ENCODE results near the gene LRRC73.
"Not testable (repeated sequence)": the region's sequence is repeated elsewhere in the genome, so short reads cannot be mapped to it uniquely, and the experiment has no call there.

LRRC73 gene

DNA sequence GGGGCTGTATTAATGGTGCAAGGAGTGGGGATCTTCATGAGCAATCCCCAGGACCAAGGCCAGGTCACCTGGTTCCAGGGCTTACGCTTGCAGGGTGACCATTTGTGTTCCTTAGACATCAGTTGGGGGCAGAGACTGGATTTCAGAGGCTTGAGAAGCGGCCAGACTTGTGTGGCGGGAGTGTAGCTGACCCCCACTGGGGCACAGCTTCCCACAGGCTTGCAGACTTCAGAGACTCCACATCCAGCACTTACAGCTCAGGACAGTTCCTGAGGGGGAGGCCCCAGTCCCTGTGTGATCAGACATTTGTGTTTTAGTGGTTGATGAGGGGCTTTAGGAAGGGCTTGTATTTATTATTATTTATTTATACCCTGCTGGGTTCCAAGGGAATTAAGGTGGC lies 17.5 kb downstream of the LRRC73 start:
- peak; percentile 48 for DNase-seq (ENCODE audit: low spot score)

DNA sequence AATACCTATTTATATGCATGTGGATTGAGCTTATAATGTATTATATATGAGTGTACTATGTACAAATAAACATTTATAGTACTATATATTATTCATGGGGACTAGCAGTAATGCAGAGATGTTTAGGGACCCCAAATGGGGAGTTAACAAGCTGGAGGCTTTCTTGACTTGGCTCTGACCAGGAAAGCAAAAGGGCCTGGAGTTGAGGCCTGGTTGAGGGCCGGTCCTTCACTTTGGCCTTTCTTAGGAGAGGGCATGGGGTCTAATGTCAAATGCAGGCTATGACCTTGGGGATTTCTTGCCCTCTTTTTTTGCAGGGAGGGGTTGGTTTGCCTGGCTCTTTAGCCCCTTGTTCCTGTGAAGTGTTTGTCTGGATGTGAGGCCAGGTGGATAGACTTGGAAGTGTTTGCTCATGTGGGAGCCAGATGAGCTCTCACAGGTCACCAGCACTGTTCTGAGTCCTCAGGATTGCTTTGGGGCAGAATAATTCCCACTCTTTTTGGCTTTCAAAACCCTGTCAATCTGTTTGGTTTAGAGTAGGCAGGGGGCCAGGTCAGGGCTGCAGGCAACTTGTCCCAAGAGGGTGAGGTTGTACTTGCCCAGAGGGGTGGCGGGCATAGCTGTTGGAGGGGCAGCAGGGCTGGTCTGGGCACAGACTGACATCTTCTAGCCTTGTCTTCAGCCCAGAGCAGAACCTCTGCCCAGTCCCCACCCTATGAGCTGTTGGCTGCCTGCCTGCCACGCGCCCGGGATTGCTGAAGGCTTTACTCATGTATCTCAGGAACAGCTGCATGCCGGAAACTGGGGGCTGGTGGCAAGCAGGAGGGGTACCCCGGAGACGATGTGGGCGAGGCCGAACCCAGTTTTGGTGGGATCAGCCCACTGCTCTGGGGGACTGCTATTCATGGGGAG lies 18.1 kb downstream of the LRRC73 start:
- DNase-seq (ENCODE audit: low spot score), result no peak

DNA sequence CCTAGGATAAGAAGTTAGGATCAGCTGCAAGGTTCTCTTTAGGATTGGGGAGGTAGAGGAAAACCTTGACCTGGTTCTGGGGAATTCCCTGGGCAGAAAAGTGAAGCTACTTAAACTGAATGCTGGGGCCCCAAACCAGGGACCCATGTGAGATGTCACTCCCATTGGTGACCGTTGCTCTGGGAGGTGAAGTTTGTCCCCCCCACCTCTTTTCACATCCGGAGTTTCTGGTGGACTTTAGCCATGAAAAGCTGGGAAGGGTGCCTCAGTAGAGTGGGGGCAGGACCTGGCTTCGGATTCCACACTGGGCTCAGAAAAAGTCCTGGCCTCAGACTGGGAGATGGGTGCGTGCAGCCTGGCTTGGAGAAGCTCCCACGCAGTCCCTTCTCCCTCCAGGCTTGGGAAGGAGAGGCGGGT lies 19.6 kb downstream of the LRRC73 start:
- DNase-seq (ENCODE audit: low spot score), result no peak

DNA sequence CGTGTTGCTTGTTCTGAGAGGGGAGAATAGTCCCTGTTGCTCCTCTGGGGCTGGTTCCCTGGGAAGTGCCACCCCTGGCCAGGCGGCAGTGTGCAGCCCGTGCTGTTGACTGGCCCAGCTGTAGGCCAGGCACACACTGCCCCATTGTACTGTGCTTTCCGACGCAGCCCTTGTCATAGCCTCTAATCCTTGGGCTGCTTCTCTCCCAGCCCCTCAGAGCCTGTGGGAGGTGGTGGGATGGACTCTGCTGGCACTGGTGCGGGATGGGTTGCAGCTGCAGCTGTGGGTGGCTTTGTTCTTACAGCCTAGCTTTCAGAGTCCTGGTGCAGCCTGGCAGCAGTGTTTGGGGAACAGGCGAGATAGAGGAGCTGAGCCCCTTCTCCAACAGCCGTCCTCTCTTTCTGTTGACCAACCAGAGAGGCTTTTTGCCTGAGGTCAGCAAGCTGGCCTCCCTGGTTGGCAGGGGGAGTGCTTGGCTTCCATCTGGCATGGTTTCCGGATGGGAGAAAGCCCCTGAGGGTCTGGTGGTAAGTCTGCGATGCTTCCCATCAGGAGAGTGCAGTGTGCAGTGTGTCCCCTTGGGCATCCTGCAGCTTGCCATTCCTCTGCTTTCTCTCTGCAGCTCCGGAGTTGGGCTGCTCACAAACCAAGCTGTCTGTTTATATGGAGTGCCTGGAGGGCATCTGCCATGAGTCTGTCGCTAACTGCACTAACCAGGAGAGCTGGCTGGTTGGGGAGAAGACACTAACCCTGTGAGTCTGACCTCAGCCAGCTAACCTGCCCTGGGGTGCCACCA lies 20.7 kb downstream of the LRRC73 start:
- no peak for DNase-seq (ENCODE audit: low spot score)

DNA sequence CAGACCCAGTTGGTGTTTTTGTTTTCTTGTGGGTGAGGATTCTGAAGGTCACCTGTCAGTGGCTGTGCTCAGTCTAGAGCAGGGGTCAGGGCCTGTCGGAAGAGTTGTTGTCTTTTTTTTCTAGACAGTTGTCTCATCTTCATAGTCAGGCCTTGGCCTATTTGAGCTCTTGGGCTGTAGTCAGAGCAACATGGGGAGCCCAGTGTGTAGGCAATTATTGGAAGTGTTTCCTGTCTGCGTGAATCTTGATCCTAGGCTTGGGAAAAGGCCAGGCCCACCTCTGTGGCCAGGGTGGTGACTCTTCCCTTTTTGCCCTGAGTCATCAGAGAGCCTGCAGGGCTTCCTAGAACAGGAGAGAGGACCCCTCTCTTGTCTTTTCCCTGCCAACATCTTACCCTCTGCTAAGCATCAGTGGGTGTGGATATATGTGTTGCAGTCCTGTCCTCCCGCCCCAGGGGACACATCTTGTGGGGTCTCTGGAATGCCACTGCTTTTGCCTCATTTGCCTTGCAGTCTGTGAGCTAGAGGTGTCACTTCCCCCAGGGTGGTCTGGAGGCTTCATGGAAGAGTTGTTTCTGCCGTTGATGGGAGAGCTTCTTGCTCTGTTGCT lies 21.4 kb downstream of the LRRC73 start:
- no peak for DNase-seq (ENCODE audit: low spot score)

DNA sequence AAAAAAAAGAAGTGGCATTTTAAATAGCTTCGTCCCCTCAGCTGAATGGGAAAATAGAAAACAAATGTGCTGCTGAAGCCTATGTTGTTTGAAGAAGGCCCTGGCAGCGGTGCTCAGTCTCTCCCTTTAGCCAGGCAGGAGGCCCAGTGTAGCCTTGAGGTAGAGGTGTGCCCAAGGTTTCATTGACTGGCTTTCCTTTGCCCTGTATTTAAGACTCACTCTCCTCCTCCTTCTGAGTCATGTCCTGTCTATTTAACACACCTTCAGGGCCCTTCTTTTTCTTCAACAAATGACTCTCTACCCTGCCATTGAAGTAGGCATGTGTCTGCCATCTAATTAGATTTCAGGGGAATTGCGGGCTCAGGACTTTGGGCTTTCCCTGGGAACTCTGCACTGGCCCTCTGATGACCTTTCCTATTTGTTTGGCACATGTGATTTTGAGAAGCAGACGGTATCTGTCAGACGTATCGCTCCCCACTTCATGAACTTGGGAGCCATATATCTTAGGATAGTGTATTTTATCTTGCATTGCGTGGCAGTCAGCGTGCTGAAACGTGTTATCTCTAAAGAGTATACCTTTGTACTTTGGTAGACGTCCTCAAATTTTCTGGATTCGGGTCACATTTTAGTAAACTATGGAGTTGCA lies 28.4 kb downstream of the LRRC73 start:
- DNase-seq (ENCODE audit: low spot score), result no peak

DNA sequence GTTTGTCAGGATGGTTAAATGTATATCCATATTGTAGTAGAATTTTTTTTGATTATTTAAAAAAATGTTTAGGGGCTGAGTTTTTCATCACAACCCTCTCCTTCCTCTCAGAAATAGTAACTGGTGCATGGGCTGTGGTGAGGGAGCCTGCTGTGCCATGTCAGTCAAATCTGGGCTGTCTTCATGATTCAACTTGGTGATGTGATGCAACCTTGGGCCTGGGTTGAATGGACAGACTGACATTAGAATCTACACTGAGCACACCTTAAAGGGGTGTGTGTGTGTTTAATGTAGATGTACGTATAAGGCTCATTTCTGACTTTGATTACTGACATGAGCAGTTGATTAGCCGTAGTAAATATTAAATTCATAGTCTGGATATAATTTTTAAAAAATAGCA lies 29.1 kb downstream of the LRRC73 start:
- no peak for DNase-seq (ENCODE audit: low spot score)

DNA sequence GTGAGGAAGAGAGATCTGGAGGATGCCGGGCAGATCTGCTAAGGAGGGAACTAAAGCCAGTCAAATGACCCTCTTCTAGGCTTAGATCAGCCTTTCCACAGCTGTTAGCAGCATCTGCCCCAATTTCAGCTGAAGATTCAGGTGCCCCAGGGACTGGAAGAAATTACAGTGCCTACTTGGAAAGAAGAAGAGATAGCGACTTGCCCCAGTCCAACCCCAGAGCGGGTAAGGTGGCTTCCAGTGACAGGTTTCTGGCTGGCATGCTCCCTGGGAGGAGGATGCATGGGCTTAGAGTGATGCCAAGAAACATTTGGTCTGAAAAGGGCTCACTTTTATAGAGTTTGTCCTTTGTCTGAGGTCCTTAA lies 32.2 kb downstream of the LRRC73 start:
- DNase-seq (ENCODE audit: low spot score), result no peak

DNA sequence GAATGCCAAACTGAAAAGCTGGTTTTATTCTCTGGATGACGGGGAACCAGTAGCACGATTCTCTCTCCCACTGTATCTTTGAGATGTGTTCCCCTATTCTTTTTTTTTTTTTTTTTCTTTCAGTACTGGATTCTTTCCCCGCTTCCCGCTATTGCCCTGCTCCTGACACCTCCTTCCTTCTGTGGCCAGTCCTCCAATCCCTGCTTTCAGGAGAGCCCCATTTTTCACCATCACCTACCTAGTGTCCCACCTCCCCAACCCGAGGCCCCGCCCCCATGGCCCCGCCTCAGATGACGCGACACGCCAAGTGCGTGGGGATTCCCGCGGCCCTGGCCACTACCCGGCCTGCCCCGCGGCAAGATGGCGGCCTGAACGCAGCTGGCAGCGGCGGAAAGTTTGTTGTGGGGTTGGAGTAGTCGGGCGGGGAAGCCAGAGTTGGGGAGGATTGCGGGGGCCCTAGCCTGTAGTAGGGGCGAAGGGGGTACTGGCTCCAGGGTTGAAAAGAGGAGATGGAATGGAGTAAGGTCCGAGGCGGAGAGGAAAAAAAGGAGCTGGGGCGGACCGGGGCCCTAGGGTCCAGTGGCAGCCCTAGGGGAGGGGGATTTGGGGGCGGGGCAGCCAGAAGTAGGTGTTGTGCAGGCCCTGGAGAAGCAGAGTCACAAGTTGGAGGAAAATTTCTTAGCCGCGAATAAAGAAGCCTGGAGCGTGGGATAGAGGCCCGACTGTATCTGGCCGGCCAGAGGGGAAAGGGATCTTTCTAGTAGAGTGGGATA lies 32.7 kb downstream of the LRRC73 start, which contains the start of gene TJAP1:
Gene TJAP1 (plus strand): TSS at position 336 of the 773 bp plus-strand sequence. CDS start 21,432 bp downstream, outside the sequence.
- peak; percentile 100 for DNase-seq (ENCODE audit: low spot score)

DNA sequence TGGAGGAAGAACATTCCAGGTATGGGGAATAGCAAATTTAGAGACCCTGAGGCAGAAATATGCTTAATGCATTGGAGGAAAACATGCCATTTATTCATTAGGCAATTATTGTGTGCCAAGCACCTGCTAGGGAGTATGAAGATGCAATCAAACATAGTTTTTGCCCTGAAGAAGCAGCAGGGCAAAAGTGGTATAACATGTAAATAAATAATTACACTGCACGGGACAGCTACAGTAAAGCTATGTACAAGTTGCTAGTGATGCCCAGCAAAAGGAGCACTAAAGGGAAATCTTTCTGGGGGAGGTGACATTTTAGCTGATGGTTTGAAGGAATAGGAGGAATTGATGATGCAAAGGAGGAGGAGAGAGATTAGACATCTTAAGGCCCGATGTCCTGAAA lies 33.4 kb downstream of the LRRC73 start:
- no peak for DNase-seq (ENCODE audit: low spot score)

DNA sequence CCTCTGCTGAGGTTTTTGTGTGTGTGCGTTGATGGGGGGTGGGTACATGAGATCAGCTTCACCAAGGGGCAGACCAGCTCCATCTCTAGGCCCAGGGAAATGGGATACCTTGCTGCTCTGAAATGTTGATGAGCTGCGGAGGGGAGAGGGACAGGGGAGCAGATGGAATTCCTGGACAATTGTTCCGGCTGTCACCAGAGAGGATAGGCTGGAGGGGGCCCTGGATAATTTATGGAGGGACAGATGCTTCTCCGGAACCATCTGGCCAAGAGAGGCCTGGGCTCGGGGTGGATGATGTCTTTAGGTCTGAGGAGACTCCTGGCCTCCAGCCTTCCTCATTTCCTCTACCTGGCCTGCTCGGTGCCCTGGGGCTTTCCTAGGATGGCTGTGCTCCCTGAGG lies 34.6 kb downstream of the LRRC73 start:
- DNase-seq (ENCODE audit: low spot score), result no peak

DNA sequence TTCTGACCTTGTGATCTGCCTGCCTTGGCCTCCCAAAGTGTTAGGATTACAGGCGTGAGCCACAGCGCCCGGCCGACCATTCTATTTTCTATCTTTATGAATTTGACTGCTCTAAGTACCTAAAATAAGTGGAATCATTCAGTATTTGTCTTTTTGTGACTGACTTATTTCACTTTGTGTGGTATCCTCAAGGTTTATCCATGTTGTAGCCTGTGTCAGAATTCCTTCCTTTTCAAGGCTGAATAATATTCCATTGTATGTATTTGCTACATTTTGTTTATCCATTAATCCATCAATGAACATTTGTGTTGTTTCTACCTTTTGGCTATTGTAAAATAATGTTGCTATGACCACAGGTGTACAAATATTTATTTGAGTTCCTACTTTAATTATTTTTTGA lies 37.6 kb downstream of the LRRC73 start:
- DNase-seq (ENCODE audit: low spot score), result no peak

DNA sequence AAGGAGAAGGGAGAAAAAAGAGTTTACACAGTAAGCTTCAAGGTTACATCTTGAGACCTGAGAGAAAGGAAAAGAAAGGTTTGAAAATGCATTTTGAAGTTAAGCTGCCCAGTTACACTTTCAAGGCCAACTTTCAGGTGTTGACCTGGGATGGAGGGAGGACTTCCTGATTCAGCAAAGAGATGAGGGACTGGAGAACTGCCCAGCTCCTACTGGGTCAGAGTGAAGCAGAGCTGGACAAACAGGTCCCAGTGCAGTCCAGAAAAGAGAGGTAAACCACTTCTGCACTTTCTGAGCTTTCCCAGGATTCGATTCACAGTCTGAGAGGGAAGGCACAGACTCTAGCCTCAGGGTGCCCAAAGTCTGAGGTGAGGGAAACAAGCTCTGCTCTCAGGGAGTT lies 38.7 kb downstream of the LRRC73 start:
- no peak for DNase-seq (ENCODE audit: low spot score)

DNA sequence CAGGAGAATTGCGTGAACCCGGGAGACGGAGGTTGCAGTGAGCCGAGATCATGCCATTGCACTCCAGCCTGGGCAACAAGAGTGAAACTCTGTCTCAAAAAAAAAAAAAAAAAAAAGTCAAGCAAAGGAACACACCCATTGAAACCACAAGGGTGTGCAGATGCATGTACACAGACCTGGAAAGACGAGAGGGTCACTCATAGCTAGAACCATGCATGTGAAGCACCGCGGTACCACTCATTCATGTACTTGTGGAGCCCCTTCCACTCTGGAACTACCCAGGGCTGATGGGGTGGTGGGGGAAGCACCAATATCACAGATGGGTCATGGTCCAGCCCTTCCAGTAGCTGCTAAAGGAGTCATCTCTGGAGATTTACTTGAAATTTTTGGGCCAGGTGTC lies 40.2 kb downstream of the LRRC73 start:
- DNase-seq (ENCODE audit: low spot score), result no peak

DNA sequence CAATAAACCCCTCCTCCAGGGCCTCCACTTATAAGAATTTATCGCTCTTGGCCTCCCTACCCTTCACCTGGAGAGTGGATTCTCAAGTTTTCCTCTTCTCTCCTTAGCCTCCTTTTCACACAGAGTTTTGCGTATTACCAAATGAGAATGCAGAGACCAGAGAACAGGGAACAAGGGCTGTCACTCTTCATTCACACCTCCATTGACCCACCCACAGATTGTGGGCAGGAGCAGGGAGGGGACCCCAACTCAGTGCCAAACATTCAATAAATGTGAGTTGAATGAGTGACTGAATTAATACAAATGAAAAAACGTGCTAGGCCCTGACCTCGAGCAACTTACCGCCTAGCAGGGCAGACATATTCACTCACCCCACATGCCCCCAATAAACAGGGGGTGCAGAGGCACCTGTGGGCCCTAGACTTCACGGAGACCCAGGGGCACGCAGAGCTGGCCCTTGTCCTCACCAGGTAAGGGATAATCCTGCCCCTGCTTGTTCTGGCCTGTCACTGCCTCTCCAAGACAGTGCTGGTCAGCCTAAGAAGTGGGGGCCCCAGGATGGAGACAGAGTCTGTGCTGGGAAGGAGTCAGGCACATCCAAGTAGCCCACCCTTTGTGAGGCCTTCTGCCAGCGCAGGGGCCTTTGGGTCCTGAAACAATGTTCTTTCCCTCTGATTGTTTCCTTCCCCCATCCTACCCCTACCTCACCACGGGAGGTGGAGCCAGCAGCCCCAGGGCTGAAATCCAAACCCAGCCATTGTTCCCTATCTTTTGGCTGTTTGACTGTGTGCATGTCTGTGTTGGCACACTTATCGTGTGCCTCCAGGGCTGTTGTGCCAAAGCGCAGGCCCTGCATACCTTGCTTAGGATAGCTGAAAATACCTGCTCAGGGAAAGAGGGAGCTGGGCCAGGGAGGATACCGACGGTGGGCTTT lies 41.1 kb downstream of the LRRC73 start:
- DNase-seq (ENCODE audit: low spot score), result no peak

DNA sequence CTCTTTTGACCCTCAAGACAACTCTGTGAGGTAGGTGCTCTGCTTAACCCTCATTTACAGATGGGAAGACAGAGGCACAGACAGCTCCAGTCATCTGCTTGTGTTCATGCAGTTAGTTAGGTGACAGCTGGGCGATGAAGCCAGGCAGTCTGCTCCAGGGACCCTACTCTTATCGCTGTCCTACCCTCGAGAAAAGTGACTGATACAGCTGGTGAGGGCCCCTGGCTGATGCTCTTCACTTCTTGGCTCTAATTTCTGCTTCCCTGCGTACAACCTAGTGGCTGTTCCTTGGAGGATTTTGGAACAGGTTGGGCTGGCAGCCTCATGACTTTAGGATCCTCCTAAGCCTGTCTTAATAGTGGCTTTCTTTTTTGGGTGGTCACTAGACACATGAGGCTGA lies 41.9 kb downstream of the LRRC73 start:
- no peak for DNase-seq (ENCODE audit: low spot score)

DNA sequence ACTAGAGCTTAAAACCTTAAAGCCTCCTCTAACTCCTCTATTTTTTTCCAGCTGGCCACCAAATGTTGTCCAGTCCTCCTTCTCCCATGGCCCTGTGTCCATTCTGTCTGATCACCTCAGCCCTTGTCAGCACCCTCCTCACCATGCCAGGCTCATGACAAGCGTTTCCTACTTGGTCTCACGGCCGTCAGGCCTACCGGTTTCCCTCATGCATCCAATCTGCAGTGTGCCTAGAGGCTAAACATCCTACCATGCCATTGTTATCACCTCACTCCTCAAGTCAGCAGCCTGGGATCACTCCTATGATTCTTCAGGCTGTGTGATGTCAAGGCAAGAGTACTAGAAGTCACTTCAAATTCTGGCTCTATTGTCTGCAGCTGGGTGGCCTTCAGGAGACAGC lies 42.4 kb downstream of the LRRC73 start:
- no peak for DNase-seq (ENCODE audit: low spot score)

DNA sequence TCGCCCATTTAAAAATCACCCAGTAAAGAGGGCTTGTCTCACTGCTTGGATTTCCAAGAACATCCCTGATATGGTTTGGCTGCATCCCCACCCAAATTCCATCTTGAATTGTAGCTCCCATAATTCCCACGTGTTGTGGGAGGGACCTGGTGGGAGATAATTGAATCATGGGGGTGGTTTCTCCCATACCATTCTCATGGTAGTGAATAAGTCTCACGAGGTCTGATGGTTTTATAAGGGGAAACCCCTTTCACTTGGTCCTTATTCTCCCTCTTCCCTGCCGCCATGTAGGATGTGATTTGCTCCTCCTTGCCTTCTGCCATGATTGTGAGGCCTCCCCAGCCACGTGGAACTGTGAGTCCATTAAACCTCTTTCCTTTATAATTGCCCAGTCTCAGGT lies 42.9 kb downstream of the LRRC73 start:
- not testable (repeated sequence) for DNase-seq (ENCODE audit: low spot score)

DNA sequence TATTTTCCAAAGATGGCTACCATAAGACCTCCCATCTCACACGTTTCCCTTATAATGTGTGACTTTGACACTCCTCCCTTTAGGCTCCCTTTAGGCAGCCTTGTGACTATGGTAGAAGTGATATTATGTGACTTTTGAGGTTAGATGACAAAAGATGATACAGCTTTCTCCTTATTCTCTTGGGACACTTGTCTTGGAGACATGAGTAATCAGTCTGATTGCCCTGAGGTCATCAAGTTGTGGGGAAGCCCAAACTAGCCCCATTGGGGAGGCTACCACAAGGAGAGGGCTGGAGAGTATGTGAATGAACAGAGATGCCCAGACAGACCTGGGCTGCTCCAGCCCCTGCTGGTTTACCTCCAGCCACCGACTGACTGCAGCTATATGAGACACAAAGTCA lies 44.2 kb downstream of the LRRC73 start:
- DNase-seq (ENCODE audit: low spot score), result no peak

DNA sequence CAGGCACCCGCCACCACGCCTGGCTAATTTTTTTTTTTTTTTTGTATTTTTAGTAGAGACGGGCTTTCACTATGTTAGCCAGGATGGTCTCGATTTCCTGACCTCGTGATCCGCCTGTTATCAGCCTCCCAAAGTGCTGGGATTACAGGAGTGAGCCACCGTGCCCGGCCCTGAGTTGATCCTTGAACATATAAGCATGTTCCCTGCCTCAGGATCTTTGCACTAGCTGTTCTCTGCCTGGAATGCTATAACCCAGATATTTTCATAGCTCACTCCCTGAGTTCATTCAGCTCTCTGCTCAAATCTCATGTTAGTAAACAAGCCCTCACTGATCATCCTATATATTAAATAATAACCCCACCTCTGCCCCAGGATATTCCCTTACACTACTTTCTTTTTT lies 45.8 kb downstream of the LRRC73 start:
- DNase-seq (ENCODE audit: low spot score), result no peak
